Loucy (cell line): Measurements from ENCODE around the gene SIRT7.

Source experiments
- H2AFZ ChIP-seq: fragments of 200-600 bp; sonication (generic); 2 replicates; pipeline ENCODE4 v1.6.0; 2016; ENCODE audit warnings: antibody characterized with exemption, mild to moderate bottlenecking, low read length, moderate library complexity
- H3F3A ChIP-seq: fragments of 200-600 bp; 2 replicates; pipeline ENCODE4 v1.6.0; 2016; ENCODE audit warnings: antibody characterized with exemption, low read depth, mild to moderate bottlenecking
- H3K27me3 ChIP-seq: fragments of 200-600 bp; sonication (generic); 2 replicates; pipeline ENCODE4 v1.6.1; 2014; ENCODE audit warnings: low read length, mild to moderate bottlenecking; ENCODE audit not compliant: insufficient read depth, poor library complexity, severe bottlenecking
- H3K36me3 ChIP-seq: fragments of 200-600 bp; sonication (generic); 2 replicates; pipeline ENCODE4 v1.6.1; 2016; ENCODE audit warnings: low read length; ENCODE audit not compliant: insufficient read depth
- H3K4me1 ChIP-seq: fragments of 200-600 bp; sonication (generic); 2 replicates; pipeline ENCODE4 v1.5.1; 2014; ENCODE audit warnings: low read length, mild to moderate bottlenecking; ENCODE audit not compliant: insufficient read depth, poor library complexity, severe bottlenecking
- H3K4me2 ChIP-seq: fragments of 200-600 bp; sonication (generic); 2 replicates; pipeline ENCODE4 v1.6.0; 2014; ENCODE audit warnings: antibody characterized with exemption, low read length, low read depth, mild to moderate bottlenecking; ENCODE audit not compliant: poor library complexity, severe bottlenecking
- H3K4me3 ChIP-seq: fragments of 200-600 bp; sonication (generic); 2 replicates; pipeline ENCODE4 v1.5.1; 2014; ENCODE audit warnings: low read length, mild to moderate bottlenecking, mixed read lengths; ENCODE audit not compliant: poor library complexity, severe bottlenecking
- H3K79me2 ChIP-seq: fragments of 200-600 bp; sonication (generic); 2 replicates; pipeline ENCODE4 v1.6.1; 2014; ENCODE audit warnings: low read length; ENCODE audit not compliant: insufficient read depth
- H3K9ac ChIP-seq: fragments of 200-600 bp; sonication (generic); 2 replicates; pipeline ENCODE4 v1.6.0; 2014; ENCODE audit warnings: mild to moderate bottlenecking, low read depth, low read length, moderate library complexity; ENCODE audit not compliant: poor library complexity, severe bottlenecking
- H3K9me2 ChIP-seq: fragments of 200-600 bp; sonication (generic); replicated peaks from 2 replicates; pipeline ENCODE4 v1.6.1; 2016; ENCODE audit warnings: low read depth, low read length, mixed read lengths
- H3K9me3 ChIP-seq: fragments of 200-600 bp; sonication (generic); 2 replicates; pipeline ENCODE4 v1.6.1; 2014; ENCODE audit warnings: mild to moderate bottlenecking, antibody characterized with exemption, low read length, low read depth; ENCODE audit not compliant: insufficient read depth
- H4K20me1 ChIP-seq: fragments of 200-600 bp; sonication (generic); 2 replicates; pipeline ENCODE4 v1.6.0; 2014; ENCODE audit warnings: antibody characterized with exemption, low read length, mild to moderate bottlenecking; ENCODE audit not compliant: insufficient read depth, poor library complexity, severe bottlenecking
- CTCF ChIP-seq: fragments of 200-600 bp; sonication (generic); conservative IDR thresholded peaks from 2 replicates; pipeline ENCODE4 v1.5.1; 2014; ENCODE audit warnings: mild to moderate bottlenecking, antibody characterized with exemption, low read length
- EZH2phosphoT487 ChIP-seq: fragments of 200-600 bp; IDR thresholded peaks from 2 replicates; pipeline ENCODE4 v1.6.1; 2018; ENCODE audit warnings: antibody characterized with exemption, mild to moderate bottlenecking, moderate library complexity, borderline replicate concordance

Gene SIRT7

GRCh38 chr17:81917565-81918332, at the start of gene SIRT7:
Gene SIRT7, minus strand, starts transcription at chr17:81918176. Its CDS starts 45 bp downstream, at chr17:81918131.
- Histone ChIP-seq H3K4me2 (peak within 1 kb of the TSS; percentile 87), H3K79me2 (peaks cover 38% of the 10 kb centered on the region), H3F3A (no peaks in the 10 kb centered on the region), H3K36me3 (peaks cover 27% of the 10 kb centered on the region; the same call in 1 of the 2 replicates), H3K4me1 (peaks cover 9% of the 10 kb centered on the region), H4K20me1 (peaks cover 20% of the 10 kb centered on the region), H3K4me3 (peak within 1 kb of the TSS; percentile 79), H3K9me3 (no peaks in the 10 kb centered on the region), H3K9me2 (no peaks in the 10 kb centered on the region), H2AFZ (no peak within 1 kb of the TSS), H3K9ac (peak within 1 kb of the TSS; percentile 73), H3K27me3 (no peaks in the 10 kb centered on the region)
- TF ChIP-seq EZH2phosphoT487 (no peak), CTCF (no peak)

- Histone ChIP-seq H3F3A (peaks cover 6% of the 10 kb centered on the region; the same call in 1 of the 2 replicates), H3K4me1 (peaks cover 17% of the 10 kb centered on the region), H3K4me3 (peak overlapping the region; percentile 56), H3K9me2 (no peaks in the 10 kb centered on the region), H3K9ac (peak overlapping the region; percentile 62), H3K9me3 (no peaks in the 10 kb centered on the region), H4K20me1 (no peaks in the 10 kb centered on the region), H2AFZ (no peak overlapping the region), H3K79me2 (no peaks in the 10 kb centered on the region), H3K4me2 (peak overlapping the region; percentile 70), H3K36me3 (no peaks in the 10 kb centered on the region), H3K27me3 (no peaks in the 10 kb centered on the region)
- no peak for TF ChIP-seq CTCF
- TF ChIP-seq EZH2phosphoT487: no peak
Observed at GRCh38 chr17:81967244-81967532, 49.2 kb upstream of the SIRT7 start.

- TF ChIP-seq EZH2phosphoT487 (no peak), CTCF (no peak)
- Histone ChIP-seq H3K9me3 (no peaks in the 10 kb centered on the region), H3K4me2 (no peak overlapping the region), H3K36me3 (no peaks in the 10 kb centered on the region), H3K9ac (no peak overlapping the region), H3K4me3 (no peak overlapping the region), H3K9me2 (no peaks in the 10 kb centered on the region), H3K79me2 (no peaks in the 10 kb centered on the region), H4K20me1 (no peaks in the 10 kb centered on the region), H3K27me3 (no peaks in the 10 kb centered on the region), H2AFZ (no peak overlapping the region), H3F3A (peaks cover 6% of the 10 kb centered on the region; the same call in 1 of the 2 replicates), H3K4me1 (peaks cover 17% of the 10 kb centered on the region)
Observed at GRCh38 chr17:81966343-81967243, 48.6 kb upstream of the SIRT7 start.
